Naive thymus-derived CD4-positive, alpha-beta T cell (primary cell): Measurements from ENCODE around the gene RAMP1. TPM values are rescaled to one million over a fixed set of nuclear protein-coding genes. Genes with fewer than 3 reads are reported as not detected.
A peak's percentile ranks its signal among the peaks of the same experiment; 100 is the strongest.

Experiments used
- ATAC-seq: fragments of 150-1000 bp; cut with Tn5 transposase; 2 replicates; pipeline ENCODE4 v1.10.0; 2021; ENCODE audit warnings: mild to moderate bottlenecking, moderate library complexity
- CTCF ChIA-PET: fragments of 350-600 bp; sonication (Branson Sonifier 250); formaldehyde crosslinking; loops from one replicate; lab custom pipeline; 2021; ENCODE audit warnings: antibody characterized with exemption; lab: Charles Lee
- POLR2A ChIA-PET: fragments of 350-600 bp; sonication (Branson Sonifier 250); formaldehyde crosslinking; loops from one replicate; lab custom pipeline; 2021; ENCODE audit warnings: antibody characterized with exemption, inconsistent platforms; lab: Charles Lee
- DNase-seq, 9 donors: peaks; one replicate each; pipeline versions ENCODE4 v3.0.0 to v3.0.0-alpha.2; 2020 to 2022; ENCODE audit warnings: mixed read lengths in 1 of 9
- H3K27ac ChIP-seq: one replicate; pipeline ENCODE4 v1.7.0; 2013; ENCODE audit warnings: mild to moderate bottlenecking, low read depth, low read length, moderate library complexity
- H3K27me3 ChIP-seq, 2 donors: one replicate each; pipeline ENCODE4 v1.7.0; 2013; ENCODE audit warnings: low read length in 2 of 2, mild to moderate bottlenecking in 2 of 2, moderate library complexity in 2 of 2; ENCODE audit not compliant: control insufficient read depth in 2 of 2, insufficient read depth in 2 of 2
- H3K36me3 ChIP-seq, 3 experiments: 1 replicate in 2 of 3; 2 replicates in 1 of 3; pipeline ENCODE4 v1.7.0; 2013; ENCODE audit warnings: low read length in 3 of 3, mild to moderate bottlenecking in 3 of 3, moderate library complexity in 1 of 3; ENCODE audit not compliant: insufficient read depth in 3 of 3, control insufficient read depth in 2 of 3
- H3K4me1 ChIP-seq, 2 donors: one replicate each; pipeline ENCODE4 v1.7.0; 2013; ENCODE audit warnings: low read length in 2 of 2, mild to moderate bottlenecking in 2 of 2, moderate library complexity in 1 of 2; ENCODE audit not compliant: control insufficient read depth in 2 of 2, insufficient read depth in 2 of 2
- H3K4me3 ChIP-seq: 2 replicates; pipeline ENCODE4 v1.7.0; 2013; ENCODE audit warnings: mild to moderate bottlenecking, low read length
- H3K9me3 ChIP-seq, 3 experiments: 1 replicate in 2 of 3; 2 replicates in 1 of 3; pipeline ENCODE4 v1.7.0; 2013; ENCODE audit warnings: low read length in 3 of 3; ENCODE audit not compliant: control insufficient read depth in 2 of 3
- H3K27ac Mint-ChIP-seq, 9 donors: one replicate each; pipeline ENCODE4 v1.8.0; 2020 to 2022; ENCODE audit warnings: mixed read lengths in 9 of 9, mild to moderate bottlenecking in 8 of 9, moderate library complexity in 5 of 9, inconsistent platforms in 2 of 9
- H3K27me3 Mint-ChIP-seq, 5 donors: one replicate each; pipeline ENCODE4 v1.8.0; 2021 to 2022; ENCODE audit warnings: mixed read lengths in 5 of 5, mild to moderate bottlenecking in 1 of 5
- H3K36me3 Mint-ChIP-seq, 5 donors: one replicate each; pipeline ENCODE4 v1.8.0; 2020 to 2022; ENCODE audit warnings: mixed read lengths in 5 of 5, mild to moderate bottlenecking in 3 of 5, inconsistent platforms in 1 of 5
- H3K4me1 Mint-ChIP-seq, 7 donors: one replicate each; pipeline ENCODE4 v1.8.0; 2020 to 2022; ENCODE audit warnings: mixed read lengths in 7 of 7, mild to moderate bottlenecking in 3 of 7, inconsistent platforms in 1 of 7
- H3K4me3 Mint-ChIP-seq, 10 donors: one replicate each; pipeline ENCODE4 v1.8.0; 2020 to 2022; ENCODE audit warnings: mild to moderate bottlenecking in 10 of 10, mixed read lengths in 10 of 10, moderate library complexity in 6 of 10, inconsistent platforms in 2 of 10
- H3K9me3 Mint-ChIP-seq, 11 donors: one replicate each; pipeline ENCODE4 v1.8.0; 2020 to 2022; ENCODE audit warnings: mixed read lengths in 11 of 11, mild to moderate bottlenecking in 4 of 11, inconsistent platforms in 1 of 11, moderate library complexity in 1 of 11
- intact Hi-C, 2 donors: fragments of 100-400 bp; cut with micrococcal nuclease; formaldehyde crosslinking; loops; one replicate each; pipeline ENCODE4 v1.15.1; 2023
- polyA plus RNA-seq, 2 donors: library from polyadenylated mRNA; unstranded; fragments of 300-500 nt; fragmentation: Illumina TruSeq; gene quantifications; one replicate each; pipeline ENCODE4 v1.2.3, GENCODE V29; 2021
- total RNA-seq, 6 experiments: library from RNA in 5 of 6; stranded (reverse) in 5 of 6; gene quantifications; 1 replicate in 5 of 6; 2 replicates in 1 of 6; pipeline ENCODE4 v1.2.3 and lab custom pipeline; 2021 to 2026

The RAMP1 gene
- total and polyA plus RNA-seq, 7 experiments from 2014 or later: 0.52 to 13.2 (median 0.95) TPM; not detected in 1

- Mint-ChIP-seq H3K27me3 (peaks cover 7 to 43% (median 14%) of the 10 kb centered on the region in 5 donors), H3K27ac (peak overlapping the region in 1 of 9 donors; percentile 45), H3K36me3 (no peaks in the 10 kb centered on the region), H3K9me3 (peaks cover 0 to 2% (median 0%) of the 10 kb centered on the region in 11 donors), H3K4me3 (no peak overlapping the region), H3K4me1 (peaks cover 6 to 23% (median 15%) of the 10 kb centered on the region in 7 donors)
- Histone ChIP-seq H3K36me3 (no peaks in the 10 kb centered on the region), H3K9me3 (no peaks in the 10 kb centered on the region), H3K27me3 (no peaks in the 10 kb centered on the region), H3K27ac (no peak overlapping the region), H3K4me3 (no peak overlapping the region), H3K4me1 (no peaks in the 10 kb centered on the region)
- intact Hi-C loops: no loop called here
- ChIA-PET CTCF (no interaction called here), POLR2A (interaction anchor here (1.1 to 1.8 kb wide), 2 partner anchors 10 to 16 kb away, joined by 3 to 6 read pairs; no protein-coding TSS in a partner anchor)
- DNase-seq: no peak
- no peak for ATAC-seq
Measured at GRCh38 chr2:237952851-237953250, 93.4 kb downstream of the RAMP1 start.

GRCh38 chr2:237955640-237956401 is 96.4 kb downstream of the RAMP1 start:
- Mint-ChIP-seq H3K4me1 (peaks cover 8 to 23% (median 15%) of the 10 kb centered on the region in 7 donors), H3K4me3 (peak overlapping the region in 2 of 10 donors; percentile 3 to 26), H3K36me3 (no peaks in the 10 kb centered on the region), H3K27ac (no peak overlapping the region), H3K9me3 (peaks cover 0 to 2% (median 0%) of the 10 kb centered on the region in 11 donors), H3K27me3 (peaks cover 7 to 49% (median 14%) of the 10 kb centered on the region in 5 donors)
- peak in 1 of 9 donors; percentile 45 for DNase-seq
- CTCF ChIA-PET: interaction anchor here (1.2 kb wide), 1 partner anchor 20 kb away, joined by 4 read pairs; no protein-coding TSS in a partner anchor
- Histone ChIP-seq H3K27ac (no peak overlapping the region), H3K4me3 (no peak overlapping the region), H3K4me1 (no peaks in the 10 kb centered on the region), H3K9me3 (no peaks in the 10 kb centered on the region), H3K27me3 (no peaks in the 10 kb centered on the region), H3K36me3 (no peaks in the 10 kb centered on the region)
- intact Hi-C loops: no loop called here
- ATAC-seq: no peak
- POLR2A ChIA-PET: interaction anchor here (0.9 to 1.6 kb wide), 2 partner anchors 9 to 63 kb away, joined by 3 read pairs; no protein-coding TSS in a partner anchor

DNA sequence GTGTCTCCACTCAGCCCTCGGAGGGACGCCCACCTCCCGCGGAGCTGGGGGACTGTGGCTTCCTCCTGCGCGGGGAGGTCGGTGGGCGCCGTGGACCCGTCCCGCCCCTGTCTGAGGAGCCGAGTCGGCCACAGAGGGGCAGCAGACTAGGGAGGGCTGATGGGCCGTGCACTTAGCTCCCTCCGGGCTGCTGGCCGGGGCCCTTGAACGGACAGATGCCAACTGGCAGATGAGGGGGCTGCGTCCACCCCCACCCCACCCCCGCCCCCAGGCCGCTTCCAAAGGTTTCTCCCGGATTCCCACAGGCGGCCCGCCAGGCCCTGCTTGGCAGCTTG is 96.9 kb downstream of the RAMP1 start:
- peaks cover 0 to 7% (median 0%) of the 10 kb centered on the region in 11 donors for H3K9me3 Mint-ChIP-seq

DNA sequence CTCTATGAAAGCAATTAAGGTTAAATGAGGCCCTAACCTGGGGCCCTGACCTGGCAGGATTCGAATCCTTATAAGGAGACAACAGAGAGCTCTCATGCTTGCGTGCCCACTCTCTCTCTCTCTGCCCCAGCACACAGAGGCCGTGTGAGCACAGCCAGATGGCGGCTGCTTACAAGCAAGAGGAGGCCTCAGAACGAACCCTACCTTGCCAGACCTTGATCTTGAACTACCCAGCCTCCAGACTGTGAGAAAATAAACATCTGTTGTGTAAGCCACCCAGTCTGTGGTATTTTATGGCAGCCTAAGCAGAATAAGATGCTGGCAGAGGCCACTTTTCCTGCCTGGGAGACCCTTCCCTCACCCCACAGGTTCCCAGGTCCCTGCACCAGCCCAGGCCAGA is 102.2 kb downstream of the RAMP1 start:
- DNase-seq (no peak), ATAC-seq (no peak)
- intact Hi-C loops: loop anchor here in 1 of 2 donors (10.0 kb wide), 2 partner anchors 213 to 267 kb away; no protein-coding TSS in a partner anchor
- Mint-ChIP-seq H3K4me1 (peaks cover 8 to 16% (median 13%) of the 10 kb centered on the region in 7 donors), H3K9me3 (peaks cover 0 to 28% (median 12%) of the 10 kb centered on the region in 11 donors), H3K27me3 (peaks cover 0 to 24% (median 8%) of the 10 kb centered on the region in 5 donors), H3K27ac (no peak overlapping the region), H3K4me3 (no peak overlapping the region), H3K36me3 (peaks cover 0 to 12% (median 6%) of the 10 kb centered on the region in 5 donors)
- CTCF ChIA-PET: no interaction called here
- Histone ChIP-seq H3K4me3 (no peak overlapping the region), H3K27ac (no peak overlapping the region), H3K4me1 (peaks cover 0 to 7% of the 10 kb centered on the region in 2 donors), H3K9me3 (peaks cover 0 to 19% (median 8%) of the 10 kb centered on the region in 3 experiments), H3K36me3 (no peaks in the 10 kb centered on the region), H3K27me3 (no peaks in the 10 kb centered on the region)
- POLR2A ChIA-PET: interaction anchor here (0.5 to 1.0 kb wide), 5 partner anchors 11 to 338 kb away, joined by 3 read pairs; no protein-coding TSS in a partner anchor

More for the DNA sequence above, 96.9 kb downstream of the RAMP1 start:
- ChIA-PET POLR2A (interaction anchor here (0.5 to 1.6 kb wide), 4 partner anchors 9 to 277 kb away, joined by 3 read pairs; no protein-coding TSS in a partner anchor), CTCF (interaction anchor here (1.2 to 1.5 kb wide), 2 partner anchors 14 to 20 kb away, joined by 4 read pairs; no protein-coding TSS in a partner anchor)
- H3K36me3 Mint-ChIP-seq: peaks cover 0 to 1% (median 0%) of the 10 kb centered on the region in 5 donors
- H3K4me1 Mint-ChIP-seq: peaks cover 8 to 23% (median 15%) of the 10 kb centered on the region in 7 donors
- no peak overlapping the region for H3K4me3 ChIP-seq
- H3K27me3 Mint-ChIP-seq: peaks cover 7 to 46% (median 14%) of the 10 kb centered on the region in 5 donors
- H3K27ac Mint-ChIP-seq: no peak overlapping the region
- H3K4me3 Mint-ChIP-seq: peak overlapping the region in 3 of 10 donors; percentile 3 to 73 (median 26)
- H3K9me3 ChIP-seq: no peaks in the 10 kb centered on the region
- ATAC-seq: no peak
- no peak overlapping the region for H3K27ac ChIP-seq
- H3K4me1 ChIP-seq: no peaks in the 10 kb centered on the region
- no peaks in the 10 kb centered on the region for H3K27me3 ChIP-seq
- intact Hi-C loops: no loop called here
- no peak for DNase-seq
- no peaks in the 10 kb centered on the region for H3K36me3 ChIP-seq

Other genes with a start within 250 kb of the RAMP1 start
- gene LRRFIP1, start 232.0 kb upstream of the RAMP1 start, total RNA-seq: 100 to 1,000 TPM in 4 of 5 experiments, 10 to 100 TPM in 1; 96.3 to 257 (median 114) TPM
- gene LRRFIP1, start 232.0 kb upstream of the RAMP1 start, polyA plus RNA-seq: 10 to 100 TPM; 82.2 to 94.0 TPM
- gene RBM44, start 60.8 kb upstream of the RAMP1 start, total RNA-seq: 1 to 10 TPM in 3 of 5 experiments, under 1 TPM in 2; 0.60 to 3.1 (median 1.0) TPM
- gene RBM44, start 60.8 kb upstream of the RAMP1 start, polyA plus RNA-seq: under 1 TPM in 1 of 2 donors, not detected in 1; 0.06 TPM
- 10 to 100 TPM; 42.5 to 80.9 (median 48.3) TPM for gene UBE2F, start 107.4 kb downstream of the RAMP1 start, total RNA-seq
- gene UBE2F, start 107.4 kb downstream of the RAMP1 start, polyA plus RNA-seq: 100 to 1,000 TPM in 1 of 2 donors, 10 to 100 TPM in 1; 95.6 to 114 TPM
- 10 to 100 TPM; 16.1 to 47.3 (median 29.1) TPM for gene SCLY, start 201.4 kb downstream of the RAMP1 start, total RNA-seq
- 10 to 100 TPM; 12.2 to 14.1 TPM for gene SCLY, start 201.4 kb downstream of the RAMP1 start, polyA plus RNA-seq
- under 1 TPM in 4 of 5 experiments, not detected in 1; 0.07 to 0.35 (median 0.31) TPM for gene ESPNL, start 240.7 kb downstream of the RAMP1 start, total RNA-seq
- gene ESPNL, start 240.7 kb downstream of the RAMP1 start, polyA plus RNA-seq: not detected